ENCODE measurements around the gene RAB32.

Gene RAB32

DNA sequence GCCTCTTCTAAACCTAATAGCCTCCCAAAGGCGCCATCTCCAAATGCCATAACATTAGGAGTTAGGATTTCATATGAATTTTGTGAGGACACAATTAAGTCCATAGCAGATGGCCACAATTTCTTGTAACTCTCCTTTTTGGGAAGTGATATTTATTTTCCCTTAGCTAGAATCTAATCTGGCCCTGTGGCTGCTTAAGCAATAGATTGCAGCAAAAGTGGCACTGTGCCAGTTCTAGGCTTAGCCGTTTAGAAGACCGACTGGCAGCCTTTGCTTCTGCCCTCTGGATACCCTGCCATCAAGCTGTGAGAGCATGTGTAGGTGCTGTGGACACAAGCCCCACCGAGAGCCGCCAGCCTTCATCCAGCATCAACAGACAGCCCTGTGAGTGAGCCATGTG, 39.2 kb downstream of the RAB32 start:
- DNase-seq (ENCODE audit: low spot score): no peak

DNA sequence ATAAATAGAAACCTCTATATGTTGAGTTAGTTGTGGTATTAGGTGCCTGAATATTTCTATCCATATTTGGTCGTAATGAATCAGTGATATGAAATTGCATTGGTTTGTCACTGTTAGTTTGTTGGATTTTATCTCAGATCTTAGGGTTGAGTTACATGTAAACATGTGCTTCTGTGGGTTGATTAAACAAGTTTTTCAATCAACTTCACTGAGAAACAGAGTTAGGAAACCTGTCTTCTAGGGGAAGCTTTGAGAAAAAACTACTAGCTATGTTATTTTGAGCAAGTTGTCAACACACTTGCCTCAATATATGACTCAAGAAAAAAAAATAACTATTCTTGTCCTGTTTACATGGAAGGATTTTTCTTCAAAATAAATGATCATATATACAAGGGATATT, 40.3 kb downstream of the RAB32 start:
- no peak for DNase-seq (ENCODE audit: low spot score)

DNA sequence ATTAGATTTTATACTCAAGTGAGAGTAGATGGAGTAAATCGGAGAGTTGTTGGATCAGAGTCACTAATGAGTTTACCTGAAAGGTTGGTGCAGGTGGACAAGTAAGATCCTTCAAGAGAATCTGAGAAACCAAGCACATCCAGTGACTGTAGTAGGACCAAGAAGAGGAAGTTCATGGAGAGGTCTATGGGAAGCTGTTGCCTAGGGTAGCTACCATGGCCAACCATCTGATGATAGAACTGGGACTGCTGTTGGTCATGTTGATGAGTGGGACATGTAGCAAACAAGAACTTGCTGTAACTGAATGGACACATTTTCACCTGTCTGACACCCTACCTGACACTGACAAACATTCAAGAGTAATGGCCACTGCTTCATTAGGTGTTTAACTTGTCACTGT, 43.8 kb downstream of the RAB32 start:
- no peak for DNase-seq (ENCODE audit: low spot score)

DNA sequence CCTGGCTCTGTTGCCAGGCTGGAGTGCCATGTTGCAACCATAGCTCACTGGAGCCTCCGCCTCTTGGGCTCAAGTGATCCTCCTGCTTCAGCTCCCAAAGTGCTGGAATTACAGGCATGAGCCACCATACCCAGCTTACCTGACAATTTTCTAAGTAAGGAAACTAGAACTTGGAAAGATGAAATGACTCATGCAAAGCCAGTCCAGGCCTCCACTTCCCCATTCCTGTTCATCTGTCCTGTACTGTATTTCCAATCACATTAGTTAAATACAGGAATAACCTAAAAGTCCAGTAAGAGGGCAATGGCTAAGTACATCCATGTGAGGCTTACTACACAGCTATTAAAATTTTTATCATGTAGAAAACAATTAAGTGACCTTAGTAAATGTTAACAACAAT, 46.9 kb downstream of the RAB32 start:
- no peak for DNase-seq (ENCODE audit: low spot score)

DNA sequence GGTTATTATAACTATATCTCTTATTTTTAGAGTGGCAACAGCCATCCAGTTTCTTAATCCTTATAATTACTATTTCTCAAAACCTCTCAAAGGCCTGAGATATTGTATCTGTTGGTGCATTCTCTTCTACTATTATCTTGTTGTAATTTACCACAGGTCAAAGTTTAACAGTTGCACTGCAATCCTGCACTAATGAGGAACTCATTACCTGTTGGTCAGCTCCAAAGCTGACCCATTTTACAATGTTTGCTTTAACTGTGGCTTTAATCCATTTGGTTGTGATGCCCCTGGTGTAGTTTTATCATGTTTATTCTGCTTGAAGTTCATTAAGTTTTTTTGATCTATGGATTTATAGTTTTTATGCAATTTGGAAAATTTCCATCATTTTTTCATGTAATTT, 48.8 kb downstream of the RAB32 start:
- no peak for DNase-seq (ENCODE audit: low spot score)

DNA sequence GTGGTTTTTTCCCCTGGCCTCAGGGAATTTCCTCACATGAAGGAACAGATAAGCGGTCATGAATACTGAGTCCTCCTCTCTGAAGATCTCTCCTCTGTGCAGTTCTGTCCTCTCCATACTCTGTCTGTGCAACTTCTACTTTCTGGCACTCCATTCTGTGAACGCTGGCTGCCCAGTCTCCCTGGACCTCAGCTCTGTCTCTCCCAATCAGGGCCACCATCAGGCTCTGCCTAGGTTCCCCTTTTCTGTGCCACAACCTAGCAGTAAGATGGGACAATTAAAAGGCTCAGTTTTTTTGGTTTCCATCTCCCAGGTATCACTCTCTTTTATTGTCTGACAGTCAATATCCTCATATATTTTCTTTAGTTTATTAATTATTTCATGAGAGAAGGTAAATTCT, 50.4 kb downstream of the RAB32 start:
- DNase-seq (ENCODE audit: low spot score): no peak

DNA sequence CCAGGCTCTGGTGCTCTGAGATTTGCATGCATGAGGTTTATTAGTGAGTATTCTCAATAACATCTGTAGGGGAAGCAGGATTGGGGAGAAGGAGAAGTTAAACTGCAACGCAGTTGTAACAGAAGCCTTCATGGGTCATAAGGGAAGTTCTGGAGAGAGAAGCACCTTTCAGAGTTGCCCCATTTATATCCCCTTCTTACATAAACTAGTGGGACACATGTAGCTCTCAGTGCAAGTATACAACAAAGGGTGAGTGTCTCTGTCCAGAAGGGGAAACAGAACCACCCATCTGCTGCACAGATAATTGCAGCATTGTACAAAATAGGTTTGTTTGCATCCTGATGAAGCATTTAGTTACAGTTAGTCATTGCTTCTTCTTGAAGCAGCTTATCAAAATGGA, 50.9 kb downstream of the RAB32 start:
- no peak for DNase-seq (ENCODE audit: low spot score)

DNA sequence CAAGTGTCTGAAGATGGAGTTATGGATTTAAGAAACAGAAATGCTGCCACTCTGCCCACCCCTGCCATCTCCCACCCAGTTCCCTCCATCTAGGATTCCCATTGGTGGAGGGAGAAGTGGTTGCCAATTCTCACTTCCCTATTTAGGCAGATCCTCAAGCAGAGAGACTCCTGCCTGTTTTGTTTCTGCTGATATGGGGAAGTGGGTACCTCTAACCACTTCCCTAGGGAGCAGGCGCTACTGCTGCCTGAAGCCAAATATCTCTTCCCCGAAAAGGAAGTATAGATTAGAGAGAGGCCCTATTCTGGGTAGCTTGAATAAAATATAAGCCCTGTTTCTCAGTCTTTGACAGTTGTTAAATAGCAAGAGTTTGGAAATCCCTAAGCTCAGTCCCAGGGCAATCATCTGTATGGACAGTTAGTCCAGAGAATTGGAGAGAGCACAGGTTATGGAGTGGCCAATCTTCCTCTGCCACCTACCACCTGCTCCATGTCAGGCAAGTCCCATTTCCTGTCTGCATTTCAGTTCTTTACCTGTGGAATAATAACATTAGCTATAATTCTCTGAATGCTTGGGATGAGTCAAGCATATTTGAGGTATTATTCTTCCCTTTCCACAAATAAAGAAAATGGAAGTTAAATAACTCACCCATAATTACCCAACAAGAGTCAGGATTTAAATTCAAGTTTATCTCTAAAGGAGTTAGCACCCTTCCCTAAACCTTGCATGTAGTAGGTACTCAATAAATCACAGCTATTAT, 52.5 kb downstream of the RAB32 start:
- no peak for DNase-seq (ENCODE audit: low spot score)

DNA sequence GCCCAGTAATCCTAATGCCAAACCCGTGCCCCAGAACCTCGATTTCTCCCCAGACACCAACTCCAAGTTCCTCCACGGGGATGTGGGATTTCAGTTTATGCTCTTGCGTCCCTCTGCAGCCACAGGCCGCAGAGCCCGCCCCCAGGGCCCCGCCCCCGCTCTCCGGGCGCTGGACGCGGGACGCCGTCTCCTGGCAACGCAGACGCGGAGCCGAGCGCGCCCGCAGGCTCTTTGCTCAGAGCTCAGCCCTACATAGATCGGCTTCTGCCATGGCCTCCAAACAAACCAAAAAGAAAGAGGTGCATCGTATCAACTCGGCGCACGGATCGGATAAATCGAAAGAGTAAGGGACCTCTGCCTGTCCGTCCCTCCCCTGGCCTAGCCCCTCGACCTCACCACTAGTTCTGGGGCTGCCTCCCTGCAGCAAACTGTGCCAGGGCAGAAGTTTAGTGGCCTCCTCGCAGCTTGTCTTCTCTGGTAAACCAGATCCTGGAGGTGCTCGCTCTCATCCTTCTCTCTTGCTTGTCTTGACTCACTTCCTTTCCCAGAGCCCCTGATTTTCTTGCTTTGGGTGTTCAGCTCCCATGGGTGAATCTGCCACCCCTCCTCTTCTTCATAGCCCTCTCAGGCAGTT, 55.3 kb downstream of the RAB32 start, which contains the start of gene ADGB:
TSS of gene ADGB (plus strand) at position 201 of the 634 bp plus-strand sequence. CDS start at position 270, 69 bp downstream.
- DNase-seq (ENCODE audit: low spot score): no peak

DNA sequence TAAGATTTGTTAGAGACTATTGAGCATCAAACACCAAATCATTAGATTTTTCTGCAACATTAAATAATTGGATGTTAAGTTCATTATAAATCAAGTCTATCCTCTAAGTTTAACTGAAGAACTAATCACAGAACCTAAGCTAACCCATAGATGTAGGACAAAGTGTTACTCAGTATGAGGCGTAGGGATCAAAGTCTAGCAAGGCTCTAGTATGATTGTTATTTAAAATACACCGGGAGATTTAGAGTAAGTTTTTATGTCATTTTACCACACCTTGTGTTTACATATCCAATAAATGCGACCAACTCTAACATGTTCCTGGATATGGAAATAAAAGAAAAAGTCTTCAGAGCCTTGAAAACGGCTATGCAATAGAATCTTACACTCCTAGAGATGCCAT, 57.7 kb downstream of the RAB32 start:
- no peak for DNase-seq (ENCODE audit: low spot score)

DNA sequence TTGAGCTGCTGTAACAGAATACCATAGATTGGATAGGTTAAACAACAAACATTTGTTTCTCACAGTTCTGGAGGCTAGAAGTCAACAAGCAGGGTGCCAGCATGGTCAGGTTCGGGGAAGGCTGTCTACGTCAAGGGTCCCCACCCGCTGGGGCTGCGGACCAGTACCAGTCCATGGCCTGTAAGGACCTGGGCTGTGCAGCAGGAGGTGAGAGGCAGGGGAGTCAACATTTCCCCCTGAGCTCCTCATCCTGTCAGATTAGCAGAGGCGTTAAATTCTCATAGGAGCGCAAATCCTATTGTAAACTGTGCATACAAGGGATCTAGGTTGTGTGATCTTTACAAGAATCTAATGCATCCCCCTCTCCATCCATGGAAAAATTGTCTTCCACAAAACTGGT, 58.9 kb downstream of the RAB32 start:
- no peak for DNase-seq (ENCODE audit: low spot score)

Measured in RKO (cell line).